GM04503 (cell line): ENCODE data around the gene UNC50.
"Not testable (repeated sequence)": the region's sequence is repeated elsewhere in the genome, so short reads cannot be mapped to it uniquely, and the experiment has no call there.

Experiments
- DNase-seq: peaks from one replicate; pipeline ENCODE4 v3.0.0-alpha.2; 2012; ENCODE audit warnings: low read depth

UNC50 gene

DNA sequence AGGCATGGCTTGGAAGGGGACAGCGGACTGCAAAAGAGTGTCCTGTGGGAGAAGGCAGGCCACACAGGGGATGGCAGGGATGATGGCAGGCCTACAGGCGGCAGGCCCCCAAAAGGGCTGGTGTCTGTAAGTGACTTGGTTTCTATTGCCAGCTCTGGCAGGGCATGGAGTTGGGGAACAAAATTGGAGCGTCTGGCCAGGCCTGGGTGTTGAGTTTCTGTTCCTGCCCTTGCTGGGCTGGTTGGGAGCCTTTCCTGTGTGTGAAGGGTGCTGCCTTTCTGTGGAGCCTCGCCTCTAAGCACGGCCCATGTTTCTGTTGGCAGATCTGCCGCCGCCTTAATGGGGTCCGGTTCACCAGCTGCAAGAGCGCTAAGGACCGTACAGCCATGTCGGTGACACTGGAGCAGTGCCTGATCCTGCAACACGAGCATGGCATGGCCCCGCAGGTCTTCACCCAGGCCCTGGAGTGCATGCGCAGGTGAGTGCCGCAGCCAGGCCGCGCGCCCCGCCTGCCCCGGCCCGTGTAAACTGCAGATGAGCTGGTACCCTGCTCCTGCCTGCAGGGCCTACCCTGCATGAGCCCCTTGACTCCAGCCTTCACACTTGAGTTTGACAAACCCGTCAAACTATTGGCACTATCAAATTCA, 31.6 kb upstream of the UNC50 start:
- DNase-seq = no peak

- DNase-seq = no peak
These were observed 31.1 kb upstream of the UNC50 start for GRCh38 chr2:98577313-98577712.

DNA sequence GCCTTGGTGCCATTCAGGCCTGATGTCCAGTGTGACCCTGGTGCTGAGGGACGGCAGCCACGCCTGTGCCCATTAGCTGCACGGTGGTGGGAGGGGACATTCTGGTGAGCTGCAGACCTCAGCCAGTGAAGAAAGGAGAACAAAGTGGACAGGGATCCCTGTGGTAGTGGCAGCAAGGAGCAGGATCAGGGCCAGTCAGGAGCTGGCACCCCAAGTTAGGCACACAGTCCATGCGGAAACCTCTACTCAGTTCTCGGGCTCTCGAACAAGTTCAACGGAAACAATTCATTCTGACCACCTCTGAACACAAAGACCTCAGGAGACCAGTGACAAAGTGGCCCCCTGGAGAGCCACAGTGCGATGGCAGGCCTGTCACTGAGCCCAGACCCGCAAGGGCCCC, 30.2 kb upstream of the UNC50 start:
- no peak for DNase-seq

DNA sequence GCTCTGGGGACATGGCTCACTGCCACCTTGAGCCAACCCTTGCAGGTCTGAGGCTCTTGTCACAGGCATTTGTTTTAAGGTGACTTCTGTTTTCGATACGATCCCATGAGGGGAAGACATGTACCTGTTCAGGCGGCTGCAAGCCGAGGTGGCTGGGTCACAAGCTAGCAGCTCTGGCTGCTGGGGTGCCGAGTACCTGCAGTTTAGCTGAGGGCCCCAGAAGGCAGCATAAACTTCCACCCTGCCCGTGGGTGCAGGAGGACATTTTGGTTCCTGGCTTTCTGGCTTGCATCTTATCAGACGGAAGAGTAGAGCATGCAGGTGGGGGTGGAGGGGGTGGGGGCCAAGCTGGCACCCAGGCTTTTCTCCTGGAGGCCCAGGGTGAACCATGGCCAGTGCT, 28.5 kb upstream of the UNC50 start:
- DNase-seq = no peak

- no peak for DNase-seq
These were observed 27.6 kb upstream of the UNC50 start for GRCh38 chr2:98580656-98581284.

- no peak for DNase-seq
These were observed 25.9 kb upstream of the UNC50 start for GRCh38 chr2:98582523-98582922.

GRCh38 chr2:98583276-98583675, 25.1 kb upstream of the UNC50 start:
- no peak for DNase-seq

- no peak for DNase-seq
These were observed 24.4 kb upstream of the UNC50 start for GRCh38 chr2:98583816-98584618.

DNA sequence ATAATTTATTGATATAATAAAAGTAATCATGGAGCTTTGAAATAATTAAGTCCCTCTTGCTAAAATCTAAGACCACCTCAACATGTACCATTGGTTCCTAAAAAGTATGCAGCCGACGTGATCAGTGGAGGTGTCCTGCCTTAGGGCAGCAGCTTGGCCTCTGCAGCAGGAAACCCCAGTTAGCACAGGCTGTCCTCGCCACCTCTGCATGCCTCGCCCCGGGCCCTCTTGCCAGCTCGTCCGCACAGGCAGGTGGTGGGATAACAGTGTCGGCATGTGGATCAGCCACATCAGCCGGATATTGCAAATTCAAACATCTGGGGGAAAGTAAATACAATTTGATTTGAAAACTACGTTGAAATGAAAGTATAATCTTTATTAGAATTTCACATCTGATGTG, 23.0 kb upstream of the UNC50 start:
- no peak for DNase-seq

- DNase-seq = no peak
These were observed 21.7 kb upstream of the UNC50 start for GRCh38 chr2:98586551-98587140.

DNA sequence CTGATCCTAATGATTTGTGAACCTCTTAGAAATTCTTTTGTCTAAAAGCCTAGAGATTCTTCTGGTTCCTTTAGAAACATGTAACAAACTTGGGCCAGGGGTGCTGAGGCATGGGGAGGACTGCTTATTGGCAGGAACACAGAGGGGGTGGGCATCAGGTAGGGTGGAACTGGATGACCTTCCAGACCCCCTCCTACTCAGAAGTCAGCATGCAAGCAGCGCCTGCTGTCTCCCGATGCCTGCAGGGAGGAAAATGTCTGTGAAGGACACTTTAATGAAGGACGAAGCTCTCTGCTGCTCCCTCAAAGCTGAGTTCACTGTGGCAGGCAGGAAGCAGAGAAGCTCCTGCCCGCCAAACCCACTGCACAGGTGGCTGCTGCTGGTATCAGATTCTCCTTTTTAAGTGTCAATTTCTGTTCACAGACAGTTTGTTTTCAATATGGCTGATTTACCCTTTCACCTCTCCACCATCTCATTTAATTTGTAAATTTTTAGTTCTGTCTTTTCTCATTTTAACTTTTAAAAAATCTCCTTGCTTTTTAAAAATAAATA, 19.4 kb upstream of the UNC50 start:
- no peak for DNase-seq

GRCh38 chr2:98589489-98589888, 18.9 kb upstream of the UNC50 start:
- no peak for DNase-seq

DNA sequence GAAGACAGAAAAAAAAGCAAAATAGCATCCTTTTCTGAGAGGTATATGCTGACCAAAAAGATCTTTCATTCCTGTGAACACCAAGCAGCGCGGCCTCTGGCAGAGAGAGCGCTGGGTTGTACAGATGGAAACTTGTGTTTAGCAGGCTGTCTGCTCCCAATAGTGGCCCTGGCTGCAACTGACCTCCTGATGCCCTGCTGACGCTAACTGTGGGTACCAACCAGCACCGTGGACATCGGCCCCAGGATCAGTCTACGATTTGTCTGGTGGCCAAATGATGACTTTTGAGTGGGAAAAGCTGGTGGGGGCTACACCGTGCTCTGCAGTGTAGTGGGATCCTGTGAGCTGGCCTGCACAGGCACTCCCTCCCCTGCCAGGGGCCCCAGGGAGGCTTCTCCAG, 15.8 kb upstream of the UNC50 start:
- DNase-seq = no peak

DNA sequence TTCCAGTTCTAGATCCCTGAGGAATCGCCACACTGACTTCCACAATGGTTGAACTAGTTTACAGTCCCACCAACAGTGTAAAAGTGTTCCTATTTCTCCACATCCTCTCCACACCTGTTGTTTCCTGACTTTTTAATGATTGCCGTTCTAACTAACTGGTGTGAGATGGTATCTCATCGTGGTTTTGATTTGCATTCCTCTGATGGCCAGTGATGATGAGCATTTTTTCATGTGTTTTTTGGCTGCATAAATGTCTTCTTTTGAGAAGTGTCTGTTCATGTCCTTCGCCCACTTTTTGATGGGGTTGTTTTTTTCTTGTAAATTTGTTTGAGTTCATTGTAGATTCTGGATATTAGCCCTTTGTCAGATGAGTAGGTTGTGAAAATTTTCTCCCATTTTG, 13.7 kb upstream of the UNC50 start:
- DNase-seq = not testable (repeated sequence)

- peak; percentile 25 for DNase-seq
These were observed 9.5 kb upstream of the UNC50 start for GRCh38 chr2:98598781-98599428.

DNA sequence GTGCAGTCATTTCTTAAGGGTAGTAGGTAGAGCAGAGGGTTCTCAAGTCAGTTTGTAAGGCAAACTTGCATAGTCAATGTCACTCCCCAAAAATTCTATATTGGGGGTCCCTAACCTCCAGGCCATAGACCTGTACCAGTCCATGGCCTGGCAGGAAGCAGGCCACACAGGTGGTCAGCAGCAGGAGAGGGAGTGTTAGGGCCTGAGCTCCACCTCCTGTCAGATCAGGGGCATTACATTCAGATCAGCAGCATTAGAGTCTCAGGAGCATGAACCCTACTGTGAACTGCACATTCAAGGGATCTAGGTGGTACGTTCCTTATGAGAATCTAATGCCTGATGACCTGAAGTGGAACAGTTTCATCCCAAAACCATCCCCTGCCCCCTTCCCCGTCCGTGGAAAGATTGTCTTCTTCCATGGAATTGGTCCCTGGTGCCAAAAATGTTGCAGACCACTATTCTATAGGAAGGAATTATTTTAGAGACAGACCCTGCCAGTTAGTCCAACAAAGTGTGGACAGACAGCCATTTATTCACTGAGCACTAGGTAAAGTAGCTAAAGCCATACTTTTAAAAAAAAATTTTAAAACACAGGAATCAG, 6.8 kb upstream of the UNC50 start:
- DNase-seq = no peak

DNA sequence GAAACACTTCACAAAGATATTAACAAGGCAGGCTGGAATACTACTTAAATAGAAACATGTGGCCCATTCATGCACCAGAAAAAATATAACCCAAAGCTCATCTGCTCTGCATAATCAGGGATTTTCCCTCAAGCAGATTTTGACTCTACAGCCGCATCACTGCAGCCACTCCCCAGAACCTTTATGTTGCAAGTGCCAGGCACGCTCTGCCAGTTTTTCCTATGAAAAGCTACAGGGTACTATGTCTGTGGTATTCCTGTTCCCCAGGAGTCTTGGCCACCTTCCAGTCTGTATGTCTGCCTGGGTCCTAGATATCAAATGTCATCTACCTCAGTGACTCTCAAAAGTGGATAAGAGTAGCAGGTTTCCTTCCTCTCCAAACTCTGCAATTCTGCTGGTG, 3.8 kb upstream of the UNC50 start:
- DNase-seq = no peak

- no peak for DNase-seq
These were observed 3.3 kb upstream of the UNC50 start for GRCh38 chr2:98605076-98605475.

DNA sequence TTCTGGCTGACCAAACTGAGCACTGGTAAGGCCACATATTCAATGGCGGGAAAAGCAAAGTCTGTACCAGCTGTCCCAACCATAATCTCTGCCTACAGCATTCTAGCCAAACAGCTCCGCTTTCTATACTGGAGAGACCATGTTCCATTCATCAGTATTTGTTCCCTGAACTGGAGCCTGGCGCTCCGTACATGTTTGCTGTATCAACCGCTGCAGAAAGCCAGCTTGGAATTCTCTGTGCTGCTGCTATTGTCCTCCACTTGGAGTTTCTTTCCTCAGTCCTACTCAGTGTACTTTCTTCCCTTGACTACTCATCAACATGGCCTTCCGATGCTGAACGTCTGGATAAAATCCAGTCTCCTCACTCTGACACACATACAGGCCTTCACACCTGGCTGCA, 2.0 kb upstream of the UNC50 start:
- DNase-seq = no peak

DNA sequence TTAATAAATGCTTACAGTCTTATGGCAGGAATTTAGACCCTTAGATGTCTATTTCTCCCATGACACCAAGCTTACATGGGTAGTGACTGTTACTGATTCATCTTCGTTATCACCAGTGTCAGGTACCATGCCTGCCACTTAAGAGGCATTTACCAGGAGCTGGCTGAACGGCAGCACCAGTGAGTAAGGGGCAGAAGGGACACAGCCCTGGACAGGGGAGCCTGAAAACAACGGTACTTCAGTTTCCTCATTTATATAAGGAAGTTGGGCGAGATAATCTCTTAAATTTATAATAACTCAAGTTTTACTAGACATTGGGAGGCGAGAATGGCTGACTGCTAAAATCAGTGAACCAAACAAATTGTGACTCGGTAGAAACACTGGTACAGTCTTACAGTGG, 1.3 kb upstream of the UNC50 start:
- DNase-seq = no peak

DNA sequence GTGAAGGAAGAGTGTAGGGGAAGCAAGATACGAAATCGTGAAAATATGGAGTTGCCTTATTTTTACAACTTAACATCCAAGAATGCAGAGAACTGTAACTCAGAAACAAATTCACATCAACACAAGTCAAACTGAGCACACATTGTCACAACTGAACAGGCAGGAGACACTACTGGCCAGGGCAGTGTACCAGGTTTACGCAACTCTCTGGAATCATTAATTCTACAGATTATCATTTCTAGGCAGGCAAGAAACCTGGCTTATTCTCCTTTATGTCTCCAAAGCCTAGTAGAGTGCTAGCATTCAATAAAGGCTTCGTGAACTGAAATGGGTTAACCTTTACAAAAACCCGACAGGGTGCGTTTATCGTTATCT, 661 bp upstream of the UNC50 start:
- DNase-seq = no peak
